HG03064 (cell line): ENCODE measurements around the gene MOG.

ENCODE experiments used
- ATAC-seq: cut with Tn5 transposase; IDR thresholded peaks from one replicate; pipeline ENCODE4 v1.9.1; 2021; ENCODE audit warnings: low read depth; ENCODE audit not compliant: unreplicated experiment

MOG gene

DNA sequence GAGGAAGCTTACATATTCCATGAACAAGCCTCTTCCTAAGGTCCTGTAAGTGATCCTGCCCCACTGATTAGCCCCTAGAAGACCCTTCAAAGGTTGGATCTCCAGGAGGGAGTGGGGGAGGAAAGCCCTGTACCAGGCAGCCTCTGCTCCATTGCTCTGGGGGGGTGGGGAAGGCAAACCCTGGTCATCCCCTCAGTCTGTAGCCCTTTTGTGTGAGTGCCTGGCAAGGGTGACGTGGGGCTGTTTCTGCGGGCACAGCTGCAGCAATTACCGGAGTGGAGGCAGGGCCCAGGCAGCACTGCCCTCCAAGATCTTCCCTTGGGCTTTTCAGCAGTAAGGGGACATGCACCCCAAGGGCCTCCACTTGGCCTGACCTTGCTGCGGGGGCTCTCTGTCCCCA lies at the start of gene MOG:
TSS of gene MOG (plus strand) at position 295 of the 400 bp plus-strand sequence. CDS start 118 bp downstream, outside the sequence.
- ATAC-seq = no peak

DNA sequence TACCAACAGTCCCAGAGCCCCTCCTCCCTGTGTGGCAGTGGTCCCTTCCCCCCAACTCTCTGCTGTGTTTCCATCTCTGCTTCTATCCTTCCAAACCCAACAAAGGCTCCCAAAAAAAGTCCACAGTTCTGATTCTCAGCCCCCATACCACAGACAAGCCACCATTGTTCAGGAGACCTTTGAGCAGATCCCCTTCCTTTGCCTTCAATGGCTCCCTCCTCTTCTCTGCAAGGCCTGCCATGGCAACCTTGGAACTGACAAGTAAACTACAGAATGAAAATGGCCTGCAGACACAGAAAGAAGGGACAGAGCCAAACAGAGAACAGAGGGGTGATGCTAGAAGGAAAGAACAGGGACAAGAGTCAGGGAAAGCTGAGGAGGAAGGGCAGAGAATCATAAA lies 48.8 kb upstream of the MOG start:
- no peak for ATAC-seq

DNA sequence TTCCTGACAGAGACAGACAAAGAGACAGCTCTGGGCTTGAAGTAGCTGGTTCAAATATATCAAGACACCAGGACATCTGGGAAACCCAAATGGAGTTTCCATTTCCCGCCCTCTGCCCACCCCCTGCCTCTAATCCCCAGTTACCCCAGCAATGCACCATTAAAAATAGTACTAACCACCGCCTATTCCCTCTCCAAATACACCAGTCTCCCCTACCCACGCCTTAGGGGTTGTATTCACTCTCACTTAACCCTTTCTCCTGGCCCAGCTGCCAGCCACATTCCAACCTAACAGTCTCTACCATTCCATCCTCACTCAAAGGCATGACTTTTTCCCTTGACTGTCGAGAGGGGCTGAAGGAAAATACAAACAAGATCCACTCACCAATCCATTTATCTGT lies 46.4 kb upstream of the MOG start:
- no peak for ATAC-seq

DNA sequence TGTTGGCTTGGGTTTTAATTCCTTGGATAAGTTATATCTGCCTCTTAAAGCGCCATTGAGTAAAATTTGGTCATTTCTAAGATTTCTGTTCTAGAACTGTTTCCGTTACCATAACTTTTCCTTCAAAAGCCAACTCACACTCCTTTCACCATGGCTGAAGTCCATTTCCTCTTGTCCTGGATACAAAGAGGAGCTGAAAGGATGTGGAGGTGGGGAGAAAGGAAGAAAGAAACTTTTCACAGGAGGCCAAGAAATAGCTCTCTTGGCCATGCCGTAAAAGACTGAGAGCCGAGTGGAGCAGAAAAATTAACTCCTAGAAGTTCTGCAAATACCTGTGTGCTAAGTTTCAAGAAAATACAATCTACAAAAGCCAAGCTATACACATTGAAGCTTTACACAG lies 45.5 kb upstream of the MOG start:
- no peak for ATAC-seq

DNA sequence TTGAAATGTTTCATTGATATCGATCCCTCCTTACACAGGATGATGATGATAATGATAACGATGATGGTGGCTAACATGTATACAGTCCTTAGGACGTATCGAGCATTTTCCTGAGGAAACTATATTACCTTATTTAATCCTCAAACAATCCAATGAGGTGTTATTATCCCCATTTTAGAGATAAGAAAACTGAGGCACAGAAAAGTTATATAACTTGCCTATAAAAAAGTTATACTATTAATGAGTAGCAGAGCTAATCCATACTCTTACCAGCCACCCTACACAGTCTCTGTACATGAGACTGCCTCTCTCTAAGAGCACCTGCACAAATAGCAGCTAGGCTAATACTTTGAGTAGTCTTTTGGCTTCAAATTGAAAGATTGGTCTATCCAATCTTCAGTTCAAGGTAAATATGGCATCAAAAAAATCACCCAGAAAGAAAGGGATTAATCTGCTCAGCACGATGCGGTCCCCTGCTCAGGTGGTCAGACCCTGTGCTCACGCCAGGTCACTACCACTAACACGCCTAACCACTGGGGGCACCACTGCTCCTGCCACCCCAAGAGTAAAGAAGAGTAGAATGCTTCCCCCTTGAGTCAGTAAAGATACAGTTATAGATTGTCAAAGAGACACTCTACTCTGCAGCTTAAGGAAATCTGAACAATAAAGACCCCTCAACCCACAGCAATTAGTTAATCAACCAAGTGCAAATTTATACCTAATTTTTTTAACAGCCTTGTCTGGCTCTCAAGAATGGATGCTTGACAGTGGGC lies 38.9 kb upstream of the MOG start:
- ATAC-seq = no peak

DNA sequence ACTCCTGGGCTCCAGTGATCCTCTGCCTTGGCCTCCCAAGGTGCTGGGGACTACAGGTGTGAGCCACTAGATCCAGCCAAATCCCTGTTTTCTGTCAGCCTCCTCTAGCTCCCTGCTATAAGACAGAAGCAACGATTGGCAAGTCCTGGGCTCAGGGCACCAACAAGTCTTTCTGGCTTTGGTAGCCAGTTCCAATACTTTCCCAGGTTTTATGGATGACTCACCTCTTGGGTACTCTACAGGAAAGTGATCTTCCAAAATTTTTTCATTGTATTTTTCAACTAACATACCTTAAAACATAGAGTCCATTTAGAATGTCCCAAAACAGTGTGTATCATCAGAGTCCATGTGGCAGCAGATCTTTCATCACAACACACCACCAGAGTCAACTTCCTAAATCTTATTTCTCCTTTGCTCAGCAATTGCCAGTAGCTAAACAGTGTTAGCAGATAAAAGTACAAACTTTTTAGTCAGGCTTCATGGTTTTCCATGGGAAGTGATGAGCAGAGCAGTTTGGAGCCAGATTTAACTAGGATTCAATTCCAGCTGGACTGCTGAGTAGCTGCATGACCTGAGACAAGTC lies 37.2 kb upstream of the MOG start:
- no peak for ATAC-seq

DNA sequence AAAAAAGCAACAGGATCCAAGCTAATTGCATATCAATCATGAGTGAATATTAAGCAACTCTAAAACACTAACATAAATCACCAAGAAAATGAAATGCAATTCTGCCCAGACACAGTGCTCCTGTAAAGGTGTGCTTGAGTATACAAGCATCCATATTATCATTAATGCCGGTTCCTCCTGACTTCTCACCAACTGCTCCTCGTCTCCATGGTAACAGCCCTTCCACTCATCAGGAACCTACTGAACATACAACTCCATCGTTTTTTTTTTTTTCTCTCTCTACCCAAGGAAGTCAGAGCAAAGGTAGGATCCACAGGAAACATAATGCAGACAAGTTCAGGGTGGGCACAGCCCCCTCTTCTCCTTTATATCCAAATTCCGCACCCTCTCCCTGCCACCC lies 36.3 kb upstream of the MOG start:
- no peak for ATAC-seq

DNA sequence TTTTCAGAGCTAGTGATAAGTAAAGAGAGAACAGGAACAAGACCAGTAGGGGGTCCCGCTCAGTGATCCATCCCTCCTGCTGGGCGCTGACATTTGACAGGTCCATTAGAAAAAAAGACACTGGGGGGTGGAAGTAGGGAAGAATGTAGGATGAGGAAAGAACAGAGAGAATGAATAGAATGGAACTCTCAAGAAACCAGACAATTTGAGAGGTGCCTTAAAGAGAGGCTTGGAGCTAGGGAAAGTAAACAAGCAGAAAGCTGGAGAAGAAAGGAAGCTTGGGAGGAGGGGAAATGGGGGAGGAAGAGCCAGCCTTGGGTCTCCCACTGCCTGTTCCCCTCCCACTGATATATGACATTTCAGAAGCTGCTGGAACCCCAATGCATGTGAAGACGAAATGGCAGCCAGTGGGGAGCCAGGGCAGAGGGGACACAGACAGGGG lies 32.4 kb upstream of the MOG start:
- no peak for ATAC-seq

DNA sequence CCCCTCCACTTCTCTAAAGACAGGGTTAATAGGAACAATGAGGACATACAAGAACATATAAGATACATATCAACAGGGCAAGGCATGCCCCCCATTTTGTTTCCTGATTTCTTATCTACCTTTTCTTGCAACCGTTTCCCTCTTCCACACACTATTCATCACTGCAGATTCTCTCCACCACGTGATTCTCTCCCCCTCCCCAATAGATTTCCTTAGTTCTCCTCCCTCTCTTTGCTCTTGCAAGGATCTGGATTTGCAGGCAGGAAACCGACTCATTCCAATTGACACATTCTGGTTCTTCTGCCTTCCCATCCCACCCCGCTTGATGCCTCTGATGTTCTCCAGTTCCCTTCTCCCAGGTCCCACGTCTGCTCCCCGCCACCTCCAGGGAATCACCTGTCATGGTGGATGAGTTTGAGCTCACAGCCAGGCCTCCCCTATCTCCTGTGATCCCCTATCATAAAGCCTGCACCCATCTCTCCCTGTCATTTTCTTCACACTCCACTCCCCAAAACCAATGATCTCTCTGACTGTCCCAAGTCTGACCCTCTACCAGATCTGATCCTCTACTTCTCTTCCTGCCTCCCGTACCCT lies 31.5 kb upstream of the MOG start:
- no peak for ATAC-seq

DNA sequence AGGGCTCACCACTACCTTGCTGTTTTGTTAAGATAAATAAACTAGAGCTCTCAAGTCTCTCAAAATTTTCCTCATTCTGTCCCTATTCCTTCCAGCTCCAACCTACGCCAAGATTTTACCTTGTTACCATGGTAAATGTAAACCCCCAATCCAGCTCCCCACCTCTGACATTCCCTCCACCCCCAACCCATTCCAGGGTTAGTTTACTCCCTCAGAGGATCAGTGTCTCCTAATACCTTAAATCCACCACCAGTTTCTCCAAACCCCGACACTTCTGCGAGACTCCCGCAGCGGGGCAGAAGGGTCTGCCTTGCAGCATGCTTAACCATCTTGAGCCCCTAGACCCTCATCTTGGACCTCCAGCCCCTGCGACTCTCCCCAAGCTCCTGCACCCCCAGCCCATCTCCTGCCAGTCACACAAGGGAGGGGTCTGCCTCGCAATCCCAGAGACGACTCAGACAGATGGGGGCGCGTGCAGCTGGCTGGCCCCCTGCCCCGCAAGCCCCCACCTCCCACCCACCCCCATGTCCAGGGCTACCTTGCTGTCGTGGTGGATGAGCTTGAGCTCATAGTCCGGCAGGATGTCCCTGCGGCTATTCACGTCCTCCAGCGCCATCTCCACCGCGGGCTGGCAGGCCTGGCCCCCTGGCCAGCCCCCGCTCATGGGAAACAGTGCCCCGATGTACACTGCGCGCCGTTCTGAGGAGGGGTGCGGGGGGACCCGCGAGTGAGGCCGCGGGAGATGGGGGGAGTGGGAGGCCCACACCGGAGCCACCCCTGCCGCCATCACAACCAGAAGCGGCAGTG lies 29.7 kb upstream of the MOG start:
- no peak for ATAC-seq

DNA sequence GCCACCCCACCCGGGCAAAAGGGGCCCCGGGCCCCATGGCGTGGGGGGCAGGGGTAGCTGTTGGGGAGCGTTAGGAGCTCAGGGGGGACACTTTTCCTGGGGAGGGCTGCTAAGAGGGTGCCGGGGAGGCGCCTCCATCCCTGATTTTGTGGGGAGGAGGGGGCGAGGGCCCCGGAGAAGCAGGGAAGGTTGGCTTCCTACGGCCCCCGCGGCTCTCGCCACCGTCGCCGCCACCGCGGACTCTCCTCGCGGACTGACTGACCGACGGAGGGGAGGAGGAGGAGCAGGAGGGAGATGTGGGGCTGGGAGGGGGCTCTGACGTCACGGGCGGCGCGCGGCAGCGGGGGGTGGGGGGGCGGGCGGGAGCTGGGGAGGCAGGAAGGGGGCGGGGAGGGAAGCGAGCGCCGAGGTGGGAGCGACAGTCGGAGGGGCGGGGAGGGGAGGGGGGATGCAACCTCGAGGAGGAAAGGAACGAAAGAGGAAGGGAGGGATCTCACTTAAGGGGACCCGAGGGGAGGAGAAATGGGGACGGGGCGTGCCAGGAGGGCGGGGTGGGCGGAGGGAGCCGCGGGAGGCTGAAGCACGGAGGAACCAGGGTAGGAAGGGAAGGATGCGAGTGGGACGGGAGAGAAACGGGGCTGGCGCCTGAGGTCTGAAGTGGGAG lies 29.0 kb upstream of the MOG start:
- ATAC-seq = no peak

DNA sequence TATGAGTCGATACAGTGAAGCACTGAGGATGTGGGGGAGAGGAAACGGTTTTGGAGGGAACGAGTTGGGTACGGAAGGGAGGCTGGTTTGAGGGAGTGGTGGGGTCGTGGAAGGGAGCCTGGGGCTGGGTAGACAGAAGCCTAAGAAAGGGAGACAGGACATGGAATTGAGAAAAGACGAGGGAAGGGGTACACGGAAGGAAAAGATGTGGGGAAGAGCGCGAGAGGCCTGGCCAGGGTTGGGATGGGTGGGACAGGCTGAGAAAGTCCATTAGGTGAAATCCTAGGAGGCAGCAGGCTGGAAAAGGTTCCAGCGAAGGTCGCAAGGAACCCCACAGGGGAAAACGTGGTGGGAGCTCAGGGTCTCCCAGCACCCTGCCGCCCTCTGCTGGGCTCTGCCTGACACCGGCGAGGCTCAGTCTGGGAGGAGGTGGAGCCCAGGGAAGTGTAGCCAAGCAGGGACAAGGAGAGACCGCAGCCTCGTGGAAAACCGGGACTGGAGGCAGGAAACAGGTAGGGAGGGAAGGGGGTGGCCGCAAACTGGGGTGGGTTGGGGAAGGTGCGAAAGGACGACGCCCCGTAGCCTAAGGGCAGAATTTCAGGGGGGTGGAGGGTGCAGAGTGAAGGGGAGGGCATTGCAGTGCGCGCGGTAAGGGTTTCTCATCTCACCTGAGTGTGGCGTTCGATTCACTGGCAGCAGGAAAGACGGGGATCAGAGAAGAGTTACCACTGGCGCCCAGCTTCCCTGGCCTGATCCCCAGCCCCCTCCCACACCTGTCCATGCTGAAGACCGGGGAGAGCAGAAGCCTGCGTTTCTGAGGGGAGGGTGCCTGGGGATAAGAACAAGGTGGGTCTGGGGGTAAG lies 28.2 kb upstream of the MOG start:
- no peak for ATAC-seq

DNA sequence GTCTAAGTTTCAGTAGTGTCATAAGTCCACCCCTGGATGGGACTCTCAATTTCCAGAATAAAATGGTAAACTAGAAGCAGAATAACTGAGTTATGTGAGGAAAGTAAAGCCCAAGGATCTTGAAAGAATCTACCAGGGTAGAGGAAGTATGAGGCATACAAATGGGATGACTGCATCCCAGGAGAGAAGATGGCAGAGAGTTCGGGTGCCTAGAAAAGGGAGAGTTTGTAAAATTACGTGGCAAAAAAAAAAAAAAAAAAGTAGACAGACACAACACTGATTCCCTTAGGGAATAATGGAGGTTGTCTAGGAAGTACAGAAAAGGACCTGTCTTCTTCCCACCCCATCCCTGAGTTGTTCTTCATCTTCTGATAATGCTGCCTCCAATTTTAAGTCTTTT lies 27.3 kb upstream of the MOG start:
- ATAC-seq = no peak

DNA sequence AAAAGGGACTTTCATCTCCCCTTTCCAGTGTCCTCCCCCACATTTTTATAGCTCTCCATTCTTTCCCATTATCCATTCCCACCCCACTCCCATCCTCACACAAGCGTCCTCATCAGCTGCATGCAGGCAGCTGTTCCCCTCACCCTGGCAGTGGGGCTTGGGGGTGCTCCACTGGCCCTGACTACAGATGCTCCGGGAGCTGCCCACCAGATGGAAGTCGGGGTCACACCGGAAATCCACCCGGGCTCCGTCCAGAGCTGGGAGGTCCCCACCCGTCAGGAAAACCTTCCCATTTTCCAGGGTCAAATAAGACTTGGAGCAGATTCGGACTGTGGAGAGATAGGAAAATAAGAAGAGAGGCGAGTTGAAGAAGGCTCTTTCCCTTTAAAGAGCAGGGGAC lies 26.6 kb upstream of the MOG start:
- ATAC-seq = no peak

DNA sequence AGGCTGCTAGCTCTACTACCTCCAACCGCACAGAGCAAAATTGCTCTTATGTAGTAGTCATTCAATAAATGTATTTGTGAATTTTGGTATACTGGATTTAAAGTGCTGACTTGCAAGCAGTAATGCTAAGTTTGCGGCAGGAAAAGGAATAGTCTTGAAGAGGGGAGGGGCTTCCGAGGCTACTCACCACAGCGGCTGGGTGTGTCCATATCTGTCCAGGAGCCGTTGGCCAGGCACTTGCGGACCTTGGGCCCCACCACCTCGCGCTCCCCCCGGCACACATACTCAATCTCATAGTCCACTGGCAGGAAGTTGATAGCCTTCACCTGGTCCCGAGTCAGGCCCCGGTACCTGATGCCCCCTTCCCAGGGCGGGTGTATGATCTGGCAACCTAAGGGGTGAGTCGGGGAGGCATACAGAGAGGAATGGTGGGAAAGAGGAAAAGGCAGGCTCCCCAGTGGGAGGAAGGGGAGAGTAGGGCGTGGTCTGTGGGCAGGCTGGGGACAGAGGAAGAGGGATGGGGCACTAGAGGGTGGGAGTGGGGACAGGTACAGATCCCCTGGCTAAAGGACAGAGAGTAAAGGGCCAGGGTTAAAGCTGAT lies 25.6 kb upstream of the MOG start:
- no peak for ATAC-seq

DNA sequence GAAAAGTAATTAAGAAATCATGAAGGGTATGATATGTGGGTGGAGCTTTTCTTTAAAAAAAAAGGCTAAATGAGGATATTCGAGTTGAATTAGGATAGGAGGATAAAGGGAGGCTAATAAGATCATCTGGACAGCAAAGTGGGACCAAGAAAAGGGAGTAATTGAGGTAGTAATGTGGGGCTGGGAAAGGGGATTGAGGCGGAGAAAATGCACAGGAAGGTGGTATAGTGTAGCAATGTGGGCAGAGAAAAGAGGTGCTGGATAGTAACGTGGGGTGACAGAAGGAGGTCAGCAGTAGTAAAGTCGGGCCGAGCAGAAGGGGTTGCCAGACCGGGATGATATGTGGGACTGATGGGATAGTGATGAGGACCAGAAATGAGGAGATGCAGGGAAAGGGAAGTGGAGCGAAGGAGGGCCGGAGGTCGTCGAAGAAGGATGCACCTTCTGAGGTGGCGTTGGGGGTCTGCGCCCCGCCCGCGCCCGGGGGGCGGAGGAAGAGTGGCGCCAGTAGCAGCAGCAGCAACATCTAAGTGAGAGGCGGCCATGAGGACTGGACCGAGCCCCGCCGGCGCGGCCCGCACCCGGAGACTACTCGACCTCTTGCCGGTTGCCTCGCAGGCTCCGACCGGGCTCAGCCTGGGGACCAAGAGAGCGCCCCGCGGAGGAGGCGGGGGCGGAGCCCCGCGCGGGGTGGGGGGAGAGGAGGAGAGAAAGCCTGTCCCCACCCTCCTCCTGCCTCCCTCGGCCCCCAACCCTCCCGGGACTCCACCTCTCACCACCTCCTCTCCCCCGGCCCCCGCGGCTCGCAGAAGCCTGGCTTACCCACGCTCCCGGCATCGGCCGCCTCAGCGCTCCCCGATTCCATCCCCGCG lies 24.8 kb upstream of the MOG start:
- peak; percentile 15 for ATAC-seq

DNA sequence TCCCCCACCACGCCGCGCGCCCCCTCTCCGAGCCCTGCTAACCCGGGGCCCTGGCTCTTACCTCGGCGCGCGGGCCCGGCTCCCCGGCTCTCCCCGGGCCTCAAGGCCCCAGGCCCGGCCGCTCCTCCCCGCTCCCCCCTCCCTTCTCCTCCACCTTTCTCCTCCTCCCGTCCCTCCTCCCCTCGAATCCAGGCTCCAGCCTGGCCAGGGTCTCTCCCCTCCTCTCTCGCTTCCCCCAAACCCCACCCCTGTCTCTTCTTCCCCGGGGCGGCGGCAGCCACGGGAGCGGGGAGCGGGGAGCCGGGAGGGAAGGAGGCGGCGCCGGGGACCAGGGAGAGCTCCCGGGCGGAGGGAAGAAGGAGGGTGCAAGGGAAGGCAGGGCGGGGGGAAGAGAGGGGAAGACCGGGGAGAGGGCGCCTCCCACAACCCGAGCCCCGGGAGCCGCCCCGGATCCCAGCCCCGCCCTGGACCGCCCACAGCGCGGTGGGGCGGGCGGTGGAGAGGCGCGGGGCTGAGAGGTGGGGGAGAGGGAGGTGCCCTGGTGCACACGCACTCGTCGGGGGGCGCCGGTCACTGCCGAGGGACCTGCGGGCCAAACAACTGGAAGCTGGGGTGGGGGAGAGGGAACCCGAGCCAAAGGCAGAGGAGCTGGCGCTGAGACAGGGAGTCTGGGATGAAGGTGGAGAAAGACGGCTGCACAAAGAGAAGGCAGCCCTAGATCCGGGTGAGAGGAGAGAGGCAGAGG lies 23.9 kb upstream of the MOG start, which contains the start of gene GABBR1:
TSS of gene GABBR1 (minus strand) at position 395 of the 745 bp plus-strand sequence. CDS start 798 bp downstream, outside the sequence.
- peak; percentile 61 for ATAC-seq

DNA sequence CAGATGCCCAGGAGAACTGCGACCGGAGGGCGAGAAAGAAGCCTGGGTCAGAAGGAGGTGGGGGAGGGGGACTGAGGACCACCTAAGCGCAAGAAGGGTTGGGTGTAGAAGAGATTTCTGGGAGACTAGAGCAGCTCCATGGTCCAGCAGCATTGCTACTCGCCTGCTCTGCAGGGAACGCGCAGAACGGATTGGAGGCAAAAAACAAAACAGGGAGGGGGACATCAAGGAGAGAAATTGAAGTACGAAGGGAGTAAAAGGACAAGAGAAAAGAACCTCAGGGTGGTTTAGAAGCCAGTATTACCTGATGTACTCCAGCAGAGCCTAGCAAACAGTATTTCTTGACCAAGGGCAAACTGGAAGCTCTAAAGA lies 23.4 kb upstream of the MOG start:
- peak; percentile 12 for ATAC-seq
